GDM1 (cell line): Measurements from ENCODE around the gene CD58.
A peak's percentile ranks its signal among the peaks of the same experiment; 100 is the strongest.
"Not testable (repeated sequence)": the region's sequence is repeated elsewhere in the genome, so short reads cannot be mapped to it uniquely, and the experiment has no call there.

Source experiments
- DNase-seq: peaks from one replicate; lab custom pipeline; 2025; lab: John Stamatoyannopoulos, UW

Gene CD58

GRCh38 chr1:116570358-116571214 lies at the start of gene CD58:
TSS of gene CD58 (minus strand) at chr1:116571026. CDS start at chr1:116570972, 54 bp downstream.
- peak; percentile 87 for DNase-seq

- DNase-seq, result not testable (repeated sequence)
Measured at GRCh38 chr1:116620392-116620791, 49.6 kb upstream of the CD58 start.

GRCh38 chr1:116619106-116619505 lies 48.3 kb upstream of the CD58 start:
- not testable (repeated sequence) for DNase-seq

GRCh38 chr1:116617808-116618207 lies 47.0 kb upstream of the CD58 start:
- not testable (repeated sequence) for DNase-seq

DNA sequence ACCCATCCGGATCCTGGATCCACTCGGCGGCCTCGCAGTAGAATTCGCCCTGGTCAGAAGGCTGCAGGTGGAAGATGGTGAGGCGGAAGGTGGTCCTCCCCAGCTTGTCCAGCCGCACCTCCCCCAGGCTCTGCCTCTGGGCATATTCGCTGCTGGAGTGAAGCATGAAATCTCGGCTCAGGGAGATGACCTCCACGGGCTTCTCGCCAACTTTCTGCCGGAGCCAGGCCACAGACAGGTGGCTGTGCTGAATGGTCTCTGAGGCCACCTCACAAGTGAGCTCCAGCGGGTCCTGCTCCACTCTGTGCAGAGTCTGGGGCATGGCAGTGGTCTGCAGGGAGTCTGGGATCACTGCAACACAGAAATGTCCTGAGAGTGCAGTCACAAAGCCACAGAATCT lies 43.0 kb upstream of the CD58 start:
- not testable (repeated sequence) for DNase-seq

- DNase-seq, result not testable (repeated sequence)
Measured at GRCh38 chr1:116609801-116610371, 39.1 kb upstream of the CD58 start.

DNA sequence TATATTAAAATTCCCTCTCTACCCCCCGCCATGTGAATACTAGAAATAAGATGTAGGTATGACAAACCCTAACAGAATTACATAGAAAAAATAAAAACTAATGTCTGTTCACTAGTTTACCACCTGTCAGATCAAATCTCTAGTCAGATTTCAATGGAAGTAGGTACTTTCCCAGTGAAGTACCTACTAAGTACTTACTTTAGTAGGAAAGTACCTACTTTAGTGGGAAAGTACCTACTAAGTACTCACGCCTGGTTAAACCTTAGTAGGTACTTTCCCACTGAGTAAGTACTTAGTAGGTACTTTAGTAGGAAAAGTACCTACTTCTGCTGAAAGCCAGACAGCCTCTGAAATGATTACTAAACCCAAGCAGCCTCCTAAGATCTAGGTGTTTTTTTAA lies 38.0 kb upstream of the CD58 start:
- not testable (repeated sequence) for DNase-seq

DNA sequence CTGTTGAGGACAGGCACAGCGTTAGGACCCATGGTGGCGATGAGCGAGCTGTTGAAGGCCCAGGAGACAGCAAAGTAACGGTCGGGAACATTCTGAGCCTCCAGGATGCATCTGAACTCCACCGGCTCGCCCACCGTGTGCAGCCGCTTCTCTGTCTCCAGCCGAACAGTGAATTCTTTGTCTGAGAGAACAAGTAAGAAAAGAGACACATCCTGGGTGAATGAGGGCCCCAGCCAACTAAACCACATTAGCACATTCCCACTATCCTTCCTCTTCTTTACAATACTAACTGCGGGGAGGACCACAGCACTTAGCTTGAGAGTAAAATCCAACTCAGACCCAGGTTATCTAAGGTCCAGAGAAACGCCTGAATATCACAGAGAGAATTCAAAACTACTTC lies 37.3 kb upstream of the CD58 start:
- not testable (repeated sequence) for DNase-seq

DNA sequence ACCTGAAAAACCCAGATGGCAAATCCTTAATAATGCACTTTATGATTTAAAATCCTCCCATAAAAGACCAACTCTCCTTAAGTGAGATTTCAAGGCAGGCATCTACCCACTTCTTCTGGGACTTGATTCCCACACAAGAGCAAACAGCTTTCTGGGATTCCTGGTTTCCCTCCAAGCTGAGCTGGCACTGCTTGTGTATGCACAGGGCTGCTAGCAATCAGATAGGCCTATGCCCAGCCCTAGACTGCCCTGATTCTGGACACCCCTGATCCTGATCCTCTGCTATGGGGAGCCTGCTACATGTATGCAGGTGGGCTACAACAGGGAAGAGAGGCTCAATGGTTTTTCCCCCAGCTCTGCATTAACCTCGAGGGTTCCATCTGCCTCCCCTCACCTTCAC lies 36.6 kb upstream of the CD58 start:
- DNase-seq, result not testable (repeated sequence)

- DNase-seq, result not testable (repeated sequence)
Measured at GRCh38 chr1:116606067-116606466, 35.2 kb upstream of the CD58 start.

GRCh38 chr1:116605315-116605714 lies 34.5 kb upstream of the CD58 start:
- no peak for DNase-seq

DNA sequence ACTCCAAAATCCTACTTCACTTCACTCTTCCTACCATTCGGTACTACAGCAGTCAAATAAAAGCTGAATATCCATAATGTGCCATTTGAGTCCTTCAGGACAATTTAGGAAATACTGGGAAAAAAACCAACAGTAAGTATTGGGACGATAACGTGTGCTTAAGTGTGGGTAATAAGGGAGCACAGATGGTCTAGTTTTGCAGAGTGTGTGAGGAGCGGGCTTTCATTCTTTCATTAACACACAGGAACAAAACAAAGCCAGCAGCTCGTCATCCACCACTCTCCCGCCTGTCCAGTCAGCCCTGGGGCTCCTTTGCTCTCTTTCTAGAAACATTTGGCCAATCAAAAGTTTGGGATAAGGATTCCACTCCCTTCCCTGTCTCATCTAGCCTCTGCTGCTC lies 33.6 kb upstream of the CD58 start:
- not testable (repeated sequence) for DNase-seq

DNA sequence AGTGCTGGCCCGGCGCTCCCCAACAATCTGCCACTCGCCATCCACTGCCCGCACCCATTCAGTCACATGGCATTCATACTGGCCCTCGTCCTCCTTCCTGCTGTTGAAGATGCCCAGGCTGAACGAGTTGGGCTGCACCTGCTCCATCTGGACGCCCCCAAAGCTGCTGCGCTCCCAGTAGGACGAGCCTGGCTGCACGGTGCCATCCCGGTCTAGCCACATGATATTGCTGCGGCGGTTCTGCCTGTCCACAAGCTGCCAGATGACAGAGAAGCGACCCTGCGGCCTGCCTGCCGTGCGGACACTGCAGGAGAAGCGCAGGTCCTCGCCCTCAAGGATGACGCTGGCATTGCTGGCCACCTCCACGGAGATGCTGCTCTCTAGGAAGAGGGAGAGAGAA lies 32.8 kb upstream of the CD58 start:
- not testable (repeated sequence) for DNase-seq

- not testable (repeated sequence) for DNase-seq
Measured at GRCh38 chr1:116599369-116599768, 28.5 kb upstream of the CD58 start.

- not testable (repeated sequence) for DNase-seq
Measured at GRCh38 chr1:116598420-116599036, 27.7 kb upstream of the CD58 start.

- DNase-seq, result not testable (repeated sequence)
Measured at GRCh38 chr1:116597388-116597787, 26.6 kb upstream of the CD58 start.

DNA sequence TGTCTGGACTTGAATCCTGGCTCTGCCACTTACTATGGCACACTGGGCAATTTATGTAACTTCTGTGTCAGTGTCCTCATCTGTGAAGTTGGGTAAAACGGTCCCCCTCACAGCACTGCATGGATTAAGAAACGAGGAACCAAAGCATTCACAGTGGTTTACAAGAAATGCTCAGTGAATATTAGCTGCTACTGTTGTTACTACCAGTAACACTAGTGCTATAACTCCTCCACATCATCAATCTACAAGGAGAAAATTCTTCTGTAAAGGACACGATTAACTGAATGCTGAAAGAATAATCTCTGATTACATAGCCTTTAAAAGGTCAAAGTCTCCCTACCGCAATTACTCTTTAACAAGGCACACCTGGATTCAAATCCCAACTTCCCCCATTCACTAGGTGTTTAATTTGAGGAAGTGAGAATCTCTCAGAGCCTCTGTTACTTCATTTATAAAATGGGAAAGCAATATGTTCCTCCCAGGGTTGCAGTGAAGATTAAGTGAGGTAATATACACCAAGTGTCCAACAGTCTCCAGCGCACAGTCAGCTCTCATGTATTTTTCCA lies 26.0 kb upstream of the CD58 start:
- DNase-seq, result not testable (repeated sequence)

DNA sequence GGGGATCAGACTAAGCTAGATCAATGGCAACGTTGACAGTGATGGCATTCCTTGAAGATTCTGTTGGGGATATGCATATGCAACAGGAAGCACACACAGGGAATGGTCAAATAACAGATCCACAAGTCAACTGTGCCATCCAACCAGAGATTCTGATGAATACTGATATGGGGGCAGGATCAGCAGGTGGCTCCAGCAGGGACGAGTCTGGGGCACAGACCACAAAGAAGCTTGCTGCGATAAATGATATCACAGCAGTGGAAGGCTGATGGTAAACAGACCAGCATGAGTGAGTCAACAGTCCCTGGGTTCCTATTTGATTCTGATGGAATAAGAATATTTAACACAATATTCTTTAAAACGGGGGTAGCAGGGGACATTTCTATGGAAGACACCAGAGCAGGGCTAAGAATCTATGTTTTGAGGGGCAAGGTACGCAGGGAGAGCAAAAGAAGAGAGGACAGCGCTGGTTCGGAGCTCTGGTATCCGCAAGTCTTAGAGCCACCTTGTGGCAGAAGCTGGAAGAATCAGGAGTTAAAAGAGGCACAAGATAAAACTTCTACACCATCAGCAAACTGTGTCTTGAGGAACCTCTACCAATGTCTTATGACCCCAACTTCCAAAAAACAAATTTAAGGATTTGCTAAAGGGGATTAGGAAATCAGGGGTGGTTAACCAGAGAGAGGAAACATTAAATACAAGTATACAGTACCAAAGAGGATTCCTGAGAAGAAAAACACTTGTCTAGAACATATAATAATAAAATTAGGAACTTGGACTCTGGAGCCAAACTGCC lies 25.3 kb upstream of the CD58 start:
- DNase-seq, result peak; percentile 13

DNA sequence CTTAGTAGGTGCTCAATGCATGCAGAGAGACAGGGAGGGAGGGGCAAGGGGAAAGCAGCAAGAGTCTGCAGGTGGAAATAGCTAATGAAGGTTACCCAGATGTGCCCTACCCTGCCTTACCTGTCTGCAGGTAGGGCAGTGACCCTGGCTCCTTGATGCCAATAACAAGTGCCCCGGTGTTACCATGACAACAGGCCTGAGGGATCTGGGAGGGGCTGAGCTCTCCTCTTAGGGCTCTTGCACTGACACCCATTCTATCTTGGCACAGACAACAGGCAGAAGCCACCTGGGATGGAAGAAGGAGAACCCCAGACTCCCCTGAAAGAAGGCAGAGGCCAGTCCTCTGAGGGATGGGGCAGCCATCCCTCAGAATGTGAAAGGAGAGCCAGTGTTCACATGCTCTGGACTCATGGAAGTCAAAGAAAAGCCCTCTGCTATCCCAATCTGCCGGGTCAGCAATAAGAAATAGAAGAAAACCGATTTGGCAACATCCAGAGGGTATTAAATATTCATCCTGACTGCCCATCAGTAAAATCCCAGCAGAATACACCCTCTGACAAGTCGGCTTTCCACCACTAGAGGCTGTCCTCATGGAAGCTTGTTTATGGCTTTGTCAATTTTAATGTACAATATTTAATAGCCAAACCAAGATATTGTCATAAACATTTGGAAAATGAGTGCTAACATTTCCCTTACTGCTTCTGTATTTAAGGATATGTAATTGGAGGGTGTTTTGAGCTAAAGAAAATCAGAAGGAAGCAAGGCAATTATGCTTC lies 24.4 kb upstream of the CD58 start:
- DNase-seq, result not testable (repeated sequence)

DNA sequence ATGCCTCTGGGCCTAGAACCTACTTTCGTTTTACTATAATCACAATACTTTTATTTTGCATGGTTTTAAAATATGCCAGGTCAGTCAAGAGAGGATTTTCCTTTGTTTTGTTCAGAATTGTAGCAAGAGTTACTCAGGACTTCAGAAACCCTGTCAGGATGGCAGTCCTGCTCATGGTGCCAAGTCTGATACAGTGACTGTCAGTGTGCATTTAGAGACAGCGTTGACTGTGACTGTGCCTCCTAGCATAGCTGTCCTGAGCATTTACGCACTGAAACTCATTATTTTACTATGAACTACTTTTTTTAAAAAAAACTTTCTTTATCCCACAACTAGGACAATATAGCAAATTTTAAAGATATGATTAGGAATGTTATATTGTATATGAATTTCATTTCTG lies 23.2 kb upstream of the CD58 start:
- not testable (repeated sequence) for DNase-seq

GRCh38 chr1:116593401-116593800 lies 22.6 kb upstream of the CD58 start:
- DNase-seq, result not testable (repeated sequence)
